ENCODE results near the gene TAF11L3. TPM values are rescaled to one million over a fixed set of nuclear protein-coding genes. Genes with fewer than 3 reads are reported as not detected.
"Not testable (repeated sequence)": the region's sequence is repeated elsewhere in the genome, so short reads cannot be mapped to it uniquely, and the experiment has no call there.

TAF11L3 gene
- not detected in 2 replicates for total RNA-seq (2014; rRNA removed)
- not detected for Bru-seq, nascent RNA
- BruChase-seq, experiment 1, labeled RNA remaining after a 6-hour chase = not detected
- not detected for BruChase-seq, experiment 2, labeled RNA remaining after a 2-hour chase
- long read RNA-seq = 0 reads

- intact Hi-C loops (cut with micrococcal nuclease); H3F3A ChIP-seq (ENCODE audit: low read length, unreplicated experiment); H3K9me3 ChIP-seq (ENCODE audit: low read length); BruUV-seq (replicated peaks); DNase-seq; H3K79me2 ChIP-seq (ENCODE audit: low read length); H3K4me1 ChIP-seq (ENCODE audit: insufficient read depth, low read length); H3K9me2 ChIP-seq (replicated peaks; ENCODE audit: low read length); ATAC-seq; H3K4me2 ChIP-seq (ENCODE audit: low read length); H3K4me3 ChIP-seq (ENCODE audit: low read length); CTCF ChIA-PET; H2AFZ ChIP-seq (ENCODE audit: low read length); H3K36me3 ChIP-seq (ENCODE audit: low read depth, low read length); H3K27ac ChIP-seq (ENCODE audit: low read length); POLR2A ChIA-PET (ENCODE audit: unreplicated experiment); H3K27me3 ChIP-seq (ENCODE audit: low read length); H4K20me1 ChIP-seq (ENCODE audit: low read length); H3K9ac ChIP-seq (ENCODE audit: low read length): not testable (repeated sequence)
Measured at GRCh38 chr5:17518067-17518466, at the start of gene TAF11L3. TSS of gene TAF11L3 (plus strand) at chr5:17518367.

- no peaks in the 10 kb centered on the region for H3K36me3 ChIP-seq (ENCODE audit: low read depth, low read length)
- TF ChIP-seq EZH2phosphoT487 (IDR thresholded peaks at IDR 0.05; ENCODE audit: borderline replicate concordance, low read length) (no peak), EZH2 (IDR thresholded peaks at IDR 0.05; ENCODE audit: low read length, unreplicated experiment) (no peak), CTCF (conservative IDR thresholded peaks at IDR 0.05; ENCODE audit: low read depth, low read length) (no peak)
- H3K4me2 ChIP-seq (ENCODE audit: low read length) = no peak overlapping the region
- H3K9me2 ChIP-seq (replicated peaks; ENCODE audit: low read length) = no peaks in the 10 kb centered on the region
- CTCF ChIA-PET = interaction anchor here (0.7 kb wide), 1 partner anchor 60 kb away, joined by 3 read pairs; no protein-coding TSS in a partner anchor
- DNase-seq (no peak), ATAC-seq (no peak; the same call in 1 of the 2 replicates)
- no peak overlapping the region for H3K9ac ChIP-seq (ENCODE audit: low read length)
- no TSS peak for BruUV-seq (replicated peaks)
- no peak overlapping the region for H2AFZ ChIP-seq (ENCODE audit: low read length)
- intact Hi-C loops (cut with micrococcal nuclease) = no loop called here
- H4K20me1 ChIP-seq (ENCODE audit: low read length) = no peaks in the 10 kb centered on the region
- H3K4me3 ChIP-seq (ENCODE audit: low read length) = no peak overlapping the region
- no peaks in the 10 kb centered on the region for H3K9me3 ChIP-seq (ENCODE audit: low read length)
- no peaks in the 10 kb centered on the region for H3F3A ChIP-seq (ENCODE audit: low read length, unreplicated experiment)
- POLR2A ChIA-PET (ENCODE audit: unreplicated experiment) = no interaction called here
- no peaks in the 10 kb centered on the region for H3K27me3 ChIP-seq (ENCODE audit: low read length)
- H3K79me2 ChIP-seq (ENCODE audit: low read length) = no peaks in the 10 kb centered on the region
- H3K4me1 ChIP-seq (ENCODE audit: insufficient read depth, low read length) = no peaks in the 10 kb centered on the region
- no peak overlapping the region for H3K27ac ChIP-seq (ENCODE audit: low read length)
Measured at GRCh38 chr5:17470064-17470463, 48.1 kb upstream of the TAF11L3 start.

GRCh38 chr5:17475064-17475463, 43.1 kb upstream of the TAF11L3 start:
- ATAC-seq; H3F3A ChIP-seq (ENCODE audit: low read length, unreplicated experiment); H3K27ac ChIP-seq (ENCODE audit: low read length); intact Hi-C loops (cut with micrococcal nuclease); H3K79me2 ChIP-seq (ENCODE audit: low read length); H3K9ac ChIP-seq (ENCODE audit: low read length); H2AFZ ChIP-seq (ENCODE audit: low read length); H3K9me3 ChIP-seq (ENCODE audit: low read length); BruUV-seq (replicated peaks); POLR2A ChIA-PET (ENCODE audit: unreplicated experiment); DNase-seq; H3K27me3 ChIP-seq (ENCODE audit: low read length); H3K4me1 ChIP-seq (ENCODE audit: insufficient read depth, low read length); CTCF ChIA-PET; H4K20me1 ChIP-seq (ENCODE audit: low read length); H3K4me2 ChIP-seq (ENCODE audit: low read length); H3K36me3 ChIP-seq (ENCODE audit: low read depth, low read length); H3K9me2 ChIP-seq (replicated peaks; ENCODE audit: low read length); H3K4me3 ChIP-seq (ENCODE audit: low read length): not testable (repeated sequence)

- Histone ChIP-seq H3K36me3 (ENCODE audit: low read depth, low read length) (no peaks in the 10 kb centered on the region), H3K4me1 (ENCODE audit: insufficient read depth, low read length) (no peaks in the 10 kb centered on the region), H3K4me2 (ENCODE audit: low read length) (no peak overlapping the region), H3K27me3 (ENCODE audit: low read length) (no peaks in the 10 kb centered on the region), H3K27ac (ENCODE audit: low read length) (no peak overlapping the region), H3K9ac (ENCODE audit: low read length) (no peak overlapping the region), H3K9me2 (replicated peaks; ENCODE audit: low read length) (no peaks in the 10 kb centered on the region), H4K20me1 (ENCODE audit: low read length) (no peaks in the 10 kb centered on the region), H3K9me3 (ENCODE audit: low read length) (no peaks in the 10 kb centered on the region), H3F3A (ENCODE audit: low read length, unreplicated experiment) (no peaks in the 10 kb centered on the region), H3K4me3 (ENCODE audit: low read length) (no peak overlapping the region), H2AFZ (ENCODE audit: low read length) (no peak overlapping the region), H3K79me2 (ENCODE audit: low read length) (no peaks in the 10 kb centered on the region)
- TF ChIP-seq CTCF (conservative IDR thresholded peaks at IDR 0.05; ENCODE audit: low read depth, low read length) = no peak
- TF ChIP-seq EZH2 (IDR thresholded peaks at IDR 0.05; ENCODE audit: low read length, unreplicated experiment) = no peak
- no peak for TF ChIP-seq EZH2phosphoT487 (IDR thresholded peaks at IDR 0.05; ENCODE audit: borderline replicate concordance, low read length)
- CTCF ChIA-PET = no interaction called here
- no peak for ATAC-seq
- DNase-seq = no peak
- BruUV-seq (replicated peaks) = no TSS peak
- POLR2A ChIA-PET (ENCODE audit: unreplicated experiment) = no interaction called here
- intact Hi-C loops (cut with micrococcal nuclease) = no loop called here
Measured at GRCh38 chr5:17477043-17477442, 41.1 kb upstream of the TAF11L3 start.

All from PC-3 (cell line).